CD4-positive, alpha-beta T cell treated with Interleukin-17A for 1 hour (primary cell): ENCODE data around the gene EIF4H.
"Not testable (repeated sequence)": the region's sequence is repeated elsewhere in the genome, so short reads cannot be mapped to it uniquely, and the experiment has no call there.

ENCODE experiments used
- DNase-seq: peaks from one replicate; pipeline ENCODE4 v3.0.0-alpha.2; 2020

EIF4H gene

DNA sequence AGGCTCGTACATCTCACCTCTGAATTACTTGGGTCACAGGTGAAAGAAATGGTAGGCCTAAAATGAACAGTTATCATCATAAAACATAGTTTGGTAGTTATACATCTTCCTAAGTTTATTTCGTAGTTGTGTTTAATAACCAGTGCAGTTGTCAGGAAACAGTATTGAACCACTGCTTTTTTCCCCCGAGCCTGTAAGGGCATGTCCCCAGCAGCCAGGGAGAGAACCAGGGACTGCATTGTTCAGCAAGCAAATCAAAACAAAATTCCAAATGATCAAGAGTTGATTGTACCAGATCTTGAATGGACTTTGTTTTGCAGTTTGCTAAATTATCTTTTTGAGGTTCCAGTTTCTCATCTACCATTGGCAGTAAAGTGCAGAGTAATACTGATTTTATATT is 2.4 kb downstream of the EIF4H start:
- no peak for DNase-seq

DNA sequence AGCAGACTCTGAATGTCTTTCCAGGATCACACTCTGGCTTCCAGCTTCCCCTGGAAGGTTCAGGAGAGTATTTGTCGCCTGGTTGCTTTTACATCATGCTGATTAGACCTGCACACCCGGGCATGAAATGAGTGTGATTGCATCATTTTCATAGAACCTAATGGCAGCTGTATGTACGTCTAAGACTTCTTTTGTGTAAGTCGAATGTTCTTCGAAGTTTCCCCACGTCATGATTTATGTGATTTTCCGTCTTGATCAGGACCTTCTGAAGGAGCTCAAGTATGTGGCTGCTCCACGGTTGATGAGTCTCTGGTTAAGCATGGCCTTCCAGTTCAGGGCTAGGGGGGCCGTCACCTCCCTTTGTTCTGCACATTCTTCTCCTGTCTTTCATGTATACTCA is 4.5 kb downstream of the EIF4H start:
- no peak for DNase-seq

- no peak for DNase-seq
These were observed 5.9 kb downstream of the EIF4H start for GRCh38 chr7:74179935-74180604.

GRCh38 chr7:74180866-74181265 is 6.7 kb downstream of the EIF4H start:
- DNase-seq = no peak

DNA sequence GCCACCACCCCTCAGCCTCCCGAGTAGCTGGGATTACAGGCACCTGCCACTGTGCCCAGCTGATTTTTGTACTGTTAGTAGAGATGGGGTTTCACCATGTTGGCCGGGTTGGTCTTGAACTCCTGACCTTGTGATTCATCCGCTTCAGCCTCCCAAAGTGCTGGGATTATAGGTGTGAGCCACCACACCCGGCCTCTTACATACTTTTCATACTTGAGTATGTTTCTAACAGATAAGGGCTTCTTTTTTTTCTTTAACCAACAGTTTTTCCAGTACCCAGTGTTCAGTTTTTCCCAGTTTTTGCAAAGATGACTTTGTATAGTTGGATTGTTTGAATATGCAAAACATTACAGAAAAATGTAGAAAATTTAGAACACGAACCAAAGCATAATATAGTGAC is 7.7 kb downstream of the EIF4H start:
- no peak for DNase-seq

DNA sequence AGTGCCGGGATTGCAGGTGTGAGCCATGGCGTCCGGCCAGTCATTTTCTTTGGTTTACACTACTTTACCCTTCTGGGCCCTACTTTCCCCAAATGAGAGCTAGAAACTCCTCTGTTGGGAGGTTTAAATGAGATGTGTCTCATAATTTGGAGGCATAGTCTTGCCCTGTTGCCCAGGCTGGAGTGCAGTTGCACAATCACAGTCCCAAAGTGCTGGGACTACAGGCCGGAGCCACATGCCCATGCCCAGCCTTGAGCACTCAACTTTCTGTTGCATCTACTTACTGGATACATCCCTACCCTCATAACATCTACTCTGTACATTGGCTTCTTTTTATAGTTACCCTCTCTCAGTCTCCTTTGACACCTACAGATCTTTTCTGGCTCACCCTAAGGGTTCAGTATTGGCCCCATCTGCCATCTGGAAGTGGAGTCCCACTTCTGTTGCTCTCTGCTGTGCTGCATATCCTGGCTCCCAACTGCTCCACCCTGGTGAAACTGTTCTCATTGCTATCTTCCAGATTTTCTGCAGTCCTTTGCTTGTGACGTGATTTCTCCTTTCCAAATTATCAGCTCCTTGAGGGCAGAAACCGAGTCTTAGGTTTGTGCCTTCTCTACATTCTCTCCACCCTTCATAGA is 8.4 kb downstream of the EIF4H start:
- DNase-seq = no peak

- no peak for DNase-seq
These were observed 9.0 kb downstream of the EIF4H start for GRCh38 chr7:74183142-74183541.

DNA sequence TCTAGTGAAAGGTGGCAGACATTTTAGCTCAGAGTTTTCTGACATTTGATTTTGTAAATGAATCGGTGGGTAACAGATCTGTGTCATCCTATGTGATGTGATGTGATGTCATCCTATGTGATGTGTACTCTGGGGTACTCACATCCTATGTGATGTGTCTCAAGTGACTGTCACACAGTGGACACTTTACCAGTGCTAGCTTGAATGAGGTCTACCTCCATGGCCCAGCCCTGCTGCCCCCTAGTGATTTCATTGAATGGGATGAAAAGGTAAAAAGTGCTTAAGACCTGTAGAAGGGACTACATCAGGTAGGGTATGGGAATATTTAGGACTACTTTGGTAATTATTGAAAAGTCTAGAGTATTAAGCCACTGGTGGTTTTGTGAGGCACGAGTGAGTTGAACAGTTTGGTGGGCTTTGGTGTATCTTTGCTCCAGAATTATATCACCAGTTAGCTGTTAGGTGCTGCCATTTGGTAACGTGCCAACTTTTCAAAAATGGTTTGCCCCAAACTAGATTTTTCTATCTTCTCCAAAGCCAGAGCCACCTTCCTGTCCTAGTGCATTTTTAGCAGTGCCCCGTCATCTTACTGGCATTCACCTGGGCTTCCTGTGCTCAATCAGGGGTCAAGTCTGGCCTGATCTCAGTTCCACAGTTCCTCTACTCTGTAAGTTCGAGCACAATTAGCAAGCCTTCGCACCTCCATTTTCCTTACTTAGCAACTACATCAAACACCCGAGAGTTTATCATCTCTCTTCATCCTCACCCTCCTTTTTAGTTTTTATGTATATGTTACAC is 9.7 kb downstream of the EIF4H start:
- DNase-seq = peak; percentile 39

DNA sequence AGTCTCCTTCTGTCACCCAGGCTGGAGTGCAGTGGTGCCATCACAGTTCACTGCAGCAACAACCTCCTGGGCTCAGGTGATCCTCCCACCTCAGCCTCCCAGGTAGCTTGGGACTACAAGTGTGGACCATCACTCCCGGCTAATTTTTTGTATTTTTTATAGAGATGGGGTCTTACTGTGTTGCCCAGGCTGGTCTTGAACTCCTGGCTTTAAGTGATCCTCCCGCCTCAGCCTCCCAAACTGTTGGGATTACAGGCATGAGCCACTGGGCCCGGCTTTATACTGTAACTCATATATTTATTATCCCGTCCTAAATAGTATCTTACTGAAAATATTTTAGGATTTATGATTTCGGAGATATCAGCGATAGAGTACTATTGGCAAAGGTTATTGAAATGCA is 10.9 kb downstream of the EIF4H start:
- DNase-seq = no peak

- no peak for DNase-seq
These were observed 11.5 kb downstream of the EIF4H start for GRCh38 chr7:74185636-74186035.

GRCh38 chr7:74187915-74188675 is 13.9 kb downstream of the EIF4H start:
- DNase-seq = no peak

DNA sequence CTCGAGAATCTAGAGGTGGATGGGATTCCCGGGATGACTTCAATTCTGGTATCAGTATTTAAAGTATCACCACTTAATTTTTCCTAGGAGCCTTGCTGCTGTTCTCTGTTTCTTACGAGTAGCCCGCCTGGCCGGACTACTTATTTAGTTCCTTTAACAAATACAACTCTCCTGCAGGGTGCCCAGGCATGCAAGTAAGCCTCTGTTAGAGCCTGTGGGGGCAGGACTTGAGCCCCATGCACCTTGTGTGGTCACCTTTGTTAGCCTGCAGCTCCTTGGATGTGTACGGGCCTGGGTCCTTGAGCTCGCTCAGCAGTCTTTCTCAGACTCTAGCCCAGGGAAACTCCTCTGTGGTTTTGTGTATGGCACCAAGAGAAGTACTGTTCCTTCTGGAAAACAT is 16.1 kb downstream of the EIF4H start:
- DNase-seq = no peak

DNA sequence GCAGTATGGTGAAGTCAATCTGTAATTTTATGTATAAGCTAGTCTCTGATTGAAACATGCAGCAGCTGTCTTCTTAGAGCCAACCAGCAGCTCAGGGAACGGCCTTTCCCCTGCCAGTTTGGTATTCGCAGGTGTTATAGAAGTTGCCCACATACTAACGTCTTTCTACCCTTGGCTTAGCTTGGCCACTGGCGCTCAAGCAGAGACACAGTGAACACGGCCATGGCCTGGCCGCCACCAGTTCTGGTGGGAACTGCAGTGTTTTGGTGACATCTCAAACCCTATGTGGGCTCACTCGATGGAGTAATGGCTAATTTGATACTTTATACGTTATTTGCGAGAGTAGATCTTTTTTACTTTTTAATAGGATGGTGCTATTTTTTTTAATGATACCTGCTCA is 17.1 kb downstream of the EIF4H start:
- DNase-seq = no peak

- no peak for DNase-seq
These were observed 18.9 kb downstream of the EIF4H start for GRCh38 chr7:74193054-74193453.

- DNase-seq = no peak
These were observed 19.8 kb downstream of the EIF4H start for GRCh38 chr7:74193913-74194312.

DNA sequence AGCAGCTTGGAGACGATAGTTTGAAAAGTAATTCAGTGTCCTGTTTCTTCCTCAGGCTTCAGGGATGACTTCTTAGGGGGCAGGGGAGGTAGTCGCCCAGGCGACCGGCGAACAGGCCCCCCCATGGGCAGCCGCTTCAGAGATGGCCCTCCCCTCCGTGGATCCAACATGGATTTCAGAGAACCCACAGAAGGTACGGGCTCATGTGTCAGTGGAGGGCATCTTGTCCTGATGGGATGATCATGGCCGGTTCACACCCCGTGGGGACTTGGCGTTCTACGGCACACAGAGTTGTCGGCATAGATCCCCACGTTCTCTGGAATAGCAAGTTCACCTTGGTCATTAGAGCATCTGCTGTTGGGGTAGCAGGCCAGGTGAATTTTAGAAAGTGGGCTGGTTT is 20.5 kb downstream of the EIF4H start:
- DNase-seq = no peak

DNA sequence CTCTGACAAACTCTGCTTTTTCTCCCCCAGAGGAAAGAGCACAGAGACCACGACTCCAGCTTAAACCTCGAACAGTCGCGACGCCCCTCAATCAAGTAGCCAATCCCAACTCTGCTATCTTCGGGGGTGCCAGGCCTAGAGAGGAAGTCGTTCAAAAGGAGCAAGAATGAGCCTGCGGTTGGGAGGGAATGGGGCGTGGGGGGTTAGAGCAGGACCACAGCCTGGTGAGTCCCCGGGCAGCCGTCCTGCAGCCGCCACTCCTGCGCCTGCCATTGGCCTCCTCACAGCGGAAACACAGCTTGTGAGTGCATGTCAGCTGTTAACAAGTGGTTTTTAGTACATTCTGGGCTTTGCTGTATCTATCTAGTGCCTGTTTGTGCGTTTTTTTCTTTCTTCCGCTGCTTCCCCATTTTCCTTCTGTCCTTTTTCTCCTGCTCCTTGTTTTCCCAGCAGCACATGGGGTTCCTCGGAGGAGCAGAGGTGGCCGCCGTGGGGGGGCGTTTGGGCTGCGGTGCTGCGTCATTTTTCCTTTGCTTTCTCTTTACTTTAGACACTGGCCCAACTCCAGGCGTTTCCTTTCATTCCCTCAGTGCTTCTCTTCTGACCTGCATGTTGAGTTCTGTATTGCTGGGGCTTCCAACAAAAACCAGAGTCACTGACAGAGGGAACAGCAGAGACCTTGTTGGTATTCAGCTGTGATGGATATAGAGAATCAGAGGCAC is 21.1 kb downstream of the EIF4H start:
- not testable (repeated sequence) for DNase-seq

DNA sequence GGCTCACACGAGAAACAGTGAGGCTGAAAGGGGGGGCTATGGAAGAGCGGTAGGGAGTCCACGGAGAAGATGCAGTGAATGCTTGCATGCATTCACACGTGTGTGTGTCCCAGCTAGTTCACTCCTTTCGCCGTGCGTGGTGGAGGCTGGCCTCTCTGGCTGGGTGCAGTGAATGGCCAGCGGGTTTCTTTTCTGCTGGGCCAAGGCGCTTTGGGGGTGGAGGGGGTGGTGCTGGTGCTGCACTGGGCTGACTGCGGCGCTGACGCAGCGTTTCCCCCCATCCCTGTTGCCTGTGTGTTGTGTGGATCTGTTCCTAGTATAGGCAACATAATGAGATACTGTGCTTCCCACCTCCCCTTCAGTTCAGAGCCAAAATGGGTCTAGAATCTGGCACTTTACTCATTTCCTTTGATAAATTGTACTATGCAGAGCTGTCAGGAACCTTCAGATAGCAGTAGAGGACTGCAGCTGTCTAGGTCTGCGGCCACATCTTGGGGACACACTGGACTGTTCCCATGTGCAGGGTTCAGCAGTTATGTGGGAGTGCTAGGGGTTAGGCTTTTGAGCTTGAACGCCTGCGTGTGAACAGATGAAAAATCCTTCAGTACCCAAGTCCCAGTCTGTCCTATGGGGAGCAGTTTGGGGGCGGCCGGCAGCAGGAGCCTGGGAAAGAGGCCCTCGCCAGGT is 22.0 kb downstream of the EIF4H start:
- not testable (repeated sequence) for DNase-seq

GRCh38 chr7:74197449-74198124 is 23.4 kb downstream of the EIF4H start:
- DNase-seq = no peak

DNA sequence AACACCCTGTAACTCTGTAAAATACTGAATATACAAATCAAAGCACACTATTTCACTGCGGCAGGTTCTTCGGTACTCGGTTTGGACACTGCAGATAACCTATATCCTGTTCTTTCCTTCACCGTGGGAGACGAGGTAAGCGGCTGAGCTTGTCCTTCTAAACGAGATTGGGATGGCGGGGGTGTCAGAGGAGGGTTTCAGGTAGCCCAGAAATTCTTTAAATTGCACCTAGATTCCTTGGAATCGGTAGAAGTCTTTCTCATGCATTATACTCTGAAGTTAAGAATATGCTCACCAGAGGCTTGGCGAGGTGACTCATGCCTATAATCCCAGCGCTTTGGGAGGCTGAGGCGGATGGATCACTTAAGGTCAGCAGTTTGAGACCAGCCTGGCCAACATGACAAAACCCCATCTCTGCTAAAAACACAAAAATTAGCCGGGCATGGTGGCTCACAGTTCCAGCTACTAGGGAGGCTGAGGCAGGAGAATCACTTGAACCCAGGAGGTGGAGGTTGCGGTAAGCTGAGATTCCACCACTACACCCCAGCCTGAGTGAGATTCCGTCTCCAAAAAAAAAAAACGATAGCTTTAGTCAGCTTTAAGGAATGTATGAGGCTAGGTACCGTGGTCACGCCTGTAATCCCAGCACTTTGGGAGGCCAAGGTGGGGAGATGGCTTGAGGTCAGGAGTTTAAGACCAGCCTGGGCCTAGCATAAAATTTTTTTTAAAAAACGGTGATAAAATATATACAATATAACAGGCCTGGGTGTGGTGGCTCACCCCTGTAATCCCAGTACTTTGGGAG is 25.6 kb downstream of the EIF4H start:
- no peak for DNase-seq
